ENCODE data around the gene CHMP1B. TPM values are rescaled to one million over a fixed set of nuclear protein-coding genes. Genes with fewer than 3 reads are reported as not detected.
A peak's percentile ranks its signal among the peaks of the same experiment; 100 is the strongest.

Gene CHMP1B
- total and polyA plus RNA-seq, 11 donors, result 19.8 to 41.2 (median 37.3) TPM

DNA sequence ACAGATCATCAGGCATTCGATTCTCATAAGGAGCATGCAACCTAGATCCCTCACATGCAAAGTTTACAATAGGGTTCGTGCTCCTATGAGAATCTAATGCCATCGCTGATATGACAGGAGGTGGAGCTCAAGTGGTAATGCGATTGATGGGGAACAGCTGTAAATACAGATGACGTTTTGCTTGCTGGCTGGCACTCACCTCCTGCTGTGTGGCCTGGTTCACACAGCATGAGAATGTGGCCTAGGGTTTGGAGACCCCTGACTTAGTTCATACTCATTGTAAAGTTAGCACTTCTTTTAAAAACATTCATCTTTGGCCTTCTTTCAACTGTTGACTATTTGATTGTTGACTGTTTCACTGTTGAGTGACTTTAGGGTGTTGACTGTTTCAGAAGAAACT is 8.7 kb upstream of the CHMP1B start:
- 71 to 78% (median 74%) methylated on average over 5 of the region's 5 CpGs for WGBS, 4 donors
- Histone ChIP-seq H3K4me3 (no peak overlapping the region), H3K27me3 (no peaks in the 10 kb centered on the region), H3K36me3 (no peaks in the 10 kb centered on the region), H3K27ac (no peak overlapping the region), H3K4me1 (no peaks in the 10 kb centered on the region), H3K9me3 (no peaks in the 10 kb centered on the region)
- ATAC-seq (no peak), DNase-seq (no peak)
- intact Hi-C loops (cut with DNase I), result loop anchor here in 1 of 10 donors (10.0 kb wide), 1 partner anchor 108 kb away; no protein-coding TSS in a partner anchor
- no peak for TF ChIP-seq POLR2A (IDR thresholded peaks at IDR 0.05)
- TF ChIP-seq, protein P1, sequence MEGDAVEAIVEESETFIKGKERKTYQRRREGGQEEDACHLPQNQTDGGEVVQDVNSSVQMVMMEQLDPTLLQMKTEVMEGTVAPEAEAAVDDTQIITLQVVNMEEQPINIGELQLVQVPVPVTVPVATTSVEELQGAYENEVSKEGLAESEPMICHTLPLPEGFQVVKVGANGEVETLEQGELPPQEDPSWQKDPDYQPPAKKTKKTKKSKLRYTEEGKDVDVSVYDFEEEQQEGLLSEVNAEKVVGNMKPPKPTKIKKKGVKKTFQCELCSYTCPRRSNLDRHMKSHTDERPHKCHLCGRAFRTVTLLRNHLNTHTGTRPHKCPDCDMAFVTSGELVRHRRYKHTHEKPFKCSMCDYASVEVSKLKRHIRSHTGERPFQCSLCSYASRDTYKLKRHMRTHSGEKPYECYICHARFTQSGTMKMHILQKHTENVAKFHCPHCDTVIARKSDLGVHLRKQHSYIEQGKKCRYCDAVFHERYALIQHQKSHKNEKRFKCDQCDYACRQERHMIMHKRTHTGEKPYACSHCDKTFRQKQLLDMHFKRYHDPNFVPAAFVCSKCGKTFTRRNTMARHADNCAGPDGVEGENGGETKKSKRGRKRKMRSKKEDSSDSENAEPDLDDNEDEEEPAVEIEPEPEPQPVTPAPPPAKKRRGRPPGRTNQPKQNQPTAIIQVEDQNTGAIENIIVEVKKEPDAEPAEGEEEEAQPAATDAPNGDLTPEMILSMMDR (IDR thresholded peaks at IDR 0.05), result no peak

DNA sequence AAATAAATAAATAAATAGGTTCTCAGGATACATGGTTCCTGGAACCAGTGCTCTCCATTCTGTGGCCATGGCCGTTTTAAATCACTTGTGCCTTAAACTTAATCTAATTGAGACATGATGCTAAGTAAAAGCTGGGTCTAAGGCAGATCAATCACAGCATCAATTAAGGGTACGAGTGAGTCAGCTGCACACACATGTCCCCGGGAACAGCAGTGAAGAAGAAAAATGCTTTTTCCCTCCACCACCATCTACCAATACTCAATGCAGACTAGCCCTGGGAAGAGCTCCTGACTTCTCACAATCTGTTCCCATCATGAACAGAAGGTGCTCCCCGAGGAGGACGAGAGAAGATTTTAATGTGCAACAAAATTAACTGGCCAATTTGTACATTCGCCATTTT is 6.8 kb upstream of the CHMP1B start:
- no peak overlapping the region for H3K4me3 ChIP-seq
- H3K36me3 ChIP-seq, result no peaks in the 10 kb centered on the region
- no peaks in the 10 kb centered on the region for H3K27me3 ChIP-seq
- TF ChIP-seq POLR2A (IDR thresholded peaks at IDR 0.05), result no peak
- ATAC-seq (no peak), DNase-seq (no peak)
- intact Hi-C loops (cut with DNase I), result loop anchor here in 1 of 10 donors (10.0 kb wide), 1 partner anchor 110 kb away; no protein-coding TSS in a partner anchor
- H3K27ac ChIP-seq, result no peak overlapping the region
- peaks cover 0 to 2% (median 0%) of the 10 kb centered on the region in 12 donors for H3K4me1 ChIP-seq
- H3K9me3 ChIP-seq, result no peaks in the 10 kb centered on the region
- 87 to 90% (median 89%) methylated on average over 6 of the region's 6 CpGs for WGBS, 4 donors

DNA sequence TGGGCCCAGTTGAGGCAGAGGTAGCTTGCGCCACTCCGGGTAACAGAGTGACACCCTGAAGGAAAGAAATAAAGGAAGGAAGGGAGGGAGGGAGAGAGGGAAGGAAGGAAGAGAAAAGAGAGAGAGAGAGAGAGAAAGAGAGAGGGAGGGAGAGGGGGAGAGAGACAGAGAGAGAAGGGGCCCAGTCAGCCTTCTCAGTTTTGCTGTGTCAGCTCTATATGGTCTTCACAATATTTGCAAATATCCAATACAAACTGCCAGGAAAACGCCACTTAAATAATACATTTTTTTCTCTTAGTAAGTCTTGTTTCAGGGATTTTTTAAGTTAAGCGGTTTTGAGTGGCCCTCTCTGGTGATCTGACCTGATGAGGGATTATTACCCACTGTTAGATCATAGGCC is 5.6 kb upstream of the CHMP1B start:
- ATAC-seq (no peak), DNase-seq (no peak)
- no peaks in the 10 kb centered on the region for H3K36me3 ChIP-seq
- WGBS, 4 donors, result 81 to 89% (median 88%) methylated on average over 4 of the region's 4 CpGs
- H3K27ac ChIP-seq, result no peak overlapping the region
- TF ChIP-seq, protein P1 (IDR thresholded peaks at IDR 0.05), result no peak
- TF ChIP-seq POLR2A (IDR thresholded peaks at IDR 0.05), result no peak
- H3K4me1 ChIP-seq, result peaks cover 0 to 6% (median 2%) of the 10 kb centered on the region in 12 donors
- no peaks in the 10 kb centered on the region for H3K27me3 ChIP-seq
- intact Hi-C loops (cut with DNase I), result loop anchor here in 1 of 10 donors (5.0 to 10.0 kb wide), 2 partner anchors 52 to 111 kb away; no protein-coding TSS in a partner anchor
- H3K4me3 ChIP-seq, result no peak overlapping the region
- no peaks in the 10 kb centered on the region for H3K9me3 ChIP-seq

DNA sequence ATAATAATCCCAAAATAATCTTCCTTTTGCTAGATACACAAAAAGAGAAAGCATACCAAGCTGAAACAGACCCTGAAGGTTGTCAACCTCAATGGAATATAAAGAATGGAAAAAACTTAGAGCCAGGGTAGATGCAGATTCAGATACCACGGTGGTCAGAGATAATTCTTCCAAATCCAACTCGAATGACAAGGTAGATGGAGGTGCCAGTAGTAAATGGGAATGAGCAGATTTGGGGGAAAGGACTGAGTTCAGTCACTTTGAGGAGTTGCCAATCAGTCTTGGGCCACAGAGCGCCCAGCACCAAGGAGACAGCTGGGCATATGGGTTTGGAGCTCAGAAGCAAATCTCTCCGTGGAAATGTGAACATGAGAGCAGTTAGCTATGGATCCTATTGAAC is 3.4 kb upstream of the CHMP1B start:
- H3K27ac ChIP-seq, result no peak overlapping the region
- no peak for DNase-seq
- no peak for TF ChIP-seq POLR2A (IDR thresholded peaks at IDR 0.05)
- TF ChIP-seq, protein P1 (IDR thresholded peaks at IDR 0.05), result no peak
- intact Hi-C loops (cut with DNase I), result loop anchor here in 1 of 10 donors (5.0 to 10.0 kb wide), 2 partner anchors 49 to 113 kb away; no protein-coding TSS in a partner anchor
- no peak overlapping the region for H3K4me3 ChIP-seq
- H3K9me3 ChIP-seq, result no peaks in the 10 kb centered on the region
- 76 to 81% (median 79%) methylated on average over 4 of the region's 4 CpGs for WGBS, 4 donors
- H3K36me3 ChIP-seq, result no peaks in the 10 kb centered on the region
- H3K4me1 ChIP-seq, result peaks cover under 1 to 15% (median 7%) of the 10 kb centered on the region in 12 donors
- no peaks in the 10 kb centered on the region for H3K27me3 ChIP-seq
- ATAC-seq, result no peak

DNA sequence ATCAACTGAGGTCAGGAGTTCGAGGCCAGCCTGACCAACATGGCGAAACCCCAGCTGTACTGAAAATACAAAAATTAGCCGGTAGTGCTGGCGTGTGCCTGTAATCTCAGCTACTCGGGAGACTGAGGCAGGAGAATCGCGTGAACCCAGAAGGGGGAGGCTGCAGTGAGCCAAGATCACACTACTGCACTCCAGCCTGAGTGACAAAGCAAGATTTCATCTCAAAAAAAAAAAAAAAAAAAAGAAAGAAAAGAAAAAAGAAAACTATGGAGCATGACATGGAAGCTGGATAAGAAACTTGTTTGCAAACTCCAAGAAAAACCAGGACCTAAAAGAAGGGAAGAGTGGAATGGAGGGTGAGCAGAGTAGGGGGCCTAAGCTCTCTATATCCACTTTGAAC is 1.9 kb upstream of the CHMP1B start:
- WGBS, 4 donors, result 86 to 95% (median 91%) methylated on average over 7 of the region's 7 CpGs
- Histone ChIP-seq H3K4me1 (peaks cover 5 to 28% (median 20%) of the 10 kb centered on the region in 12 donors), H3K9me3 (no peaks in the 10 kb centered on the region), H3K36me3 (peaks cover 0 to 9% (median 0%) of the 10 kb centered on the region in 9 donors), H3K27me3 (no peaks in the 10 kb centered on the region), H3K27ac (peak overlapping the region in 11 of 12 donors; percentile 86 to 98 (median 95)), H3K4me3 (peak overlapping the region in 2 of 12 donors; percentile 80 to 97)
- ATAC-seq (no peak), DNase-seq (no peak)
- TF ChIP-seq, protein P1 (IDR thresholded peaks at IDR 0.05), result no peak
- TF ChIP-seq POLR2A (IDR thresholded peaks at IDR 0.05), result no peak
- intact Hi-C loops (cut with DNase I), result loop anchor here in 1 of 10 donors (5.0 to 10.0 kb wide), 2 partner anchors 48 to 114 kb away; no protein-coding TSS in a partner anchor
